Subcutaneous adipose tissue (tissue), 4 donors: Measurements from ENCODE around the gene CDK15. TPM values are rescaled to one million over a fixed set of nuclear protein-coding genes. Genes with fewer than 3 reads are reported as not detected.

ENCODE experiments used
- total RNA-seq, 4 donors: library from RNA; depleted of rRNA; stranded (reverse); fragments of >200 nt; gene quantifications; one replicate each; pipeline ENCODE4 v1.1.0, GENCODE V29; 2016
- TF ChIP-seq, protein P1 (sequence below): fragments of 450-650 bp; IDR thresholded peaks from one replicate; pipeline ENCODE4 v1.5.1; 2016; ENCODE audit warnings: low read depth, mild to moderate bottlenecking, control low read depth, antibody characterized with exemption, moderate library complexity

The CDK15 gene
- total RNA-seq, 4 donors from 2014 or later = 0.57 to 6.5 (median 3.8) TPM

DNA sequence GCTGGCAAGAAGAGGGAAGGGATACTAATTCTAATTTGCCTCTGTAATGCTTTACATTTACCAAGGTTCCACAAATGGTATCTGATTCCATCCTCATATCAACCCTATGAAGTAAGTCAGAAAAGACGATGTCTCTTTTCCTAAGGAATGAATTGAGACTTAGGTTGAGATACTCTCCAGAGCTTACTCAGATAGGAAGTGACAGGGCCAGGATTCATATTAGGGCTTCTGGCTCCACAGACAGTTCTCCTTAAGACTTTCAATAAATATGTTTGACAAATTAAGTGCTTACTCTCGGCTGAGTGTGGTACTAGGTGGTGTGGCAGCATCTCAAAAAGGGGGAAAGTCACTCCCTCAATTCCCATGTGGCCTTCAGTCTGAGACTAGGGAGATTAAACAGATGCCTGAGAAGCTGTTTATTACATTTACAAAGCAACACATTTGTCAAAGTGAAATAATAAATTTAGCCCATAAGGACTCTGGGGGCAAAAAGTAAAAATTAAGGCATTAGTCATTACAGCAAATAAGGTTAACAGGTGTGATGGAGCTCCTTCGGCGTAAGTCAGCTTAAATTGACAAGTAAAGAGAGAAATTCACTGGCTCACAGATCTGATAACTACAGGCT, 14.2 kb downstream of the CDK15 start:
- TF ChIP-seq, protein P1, sequence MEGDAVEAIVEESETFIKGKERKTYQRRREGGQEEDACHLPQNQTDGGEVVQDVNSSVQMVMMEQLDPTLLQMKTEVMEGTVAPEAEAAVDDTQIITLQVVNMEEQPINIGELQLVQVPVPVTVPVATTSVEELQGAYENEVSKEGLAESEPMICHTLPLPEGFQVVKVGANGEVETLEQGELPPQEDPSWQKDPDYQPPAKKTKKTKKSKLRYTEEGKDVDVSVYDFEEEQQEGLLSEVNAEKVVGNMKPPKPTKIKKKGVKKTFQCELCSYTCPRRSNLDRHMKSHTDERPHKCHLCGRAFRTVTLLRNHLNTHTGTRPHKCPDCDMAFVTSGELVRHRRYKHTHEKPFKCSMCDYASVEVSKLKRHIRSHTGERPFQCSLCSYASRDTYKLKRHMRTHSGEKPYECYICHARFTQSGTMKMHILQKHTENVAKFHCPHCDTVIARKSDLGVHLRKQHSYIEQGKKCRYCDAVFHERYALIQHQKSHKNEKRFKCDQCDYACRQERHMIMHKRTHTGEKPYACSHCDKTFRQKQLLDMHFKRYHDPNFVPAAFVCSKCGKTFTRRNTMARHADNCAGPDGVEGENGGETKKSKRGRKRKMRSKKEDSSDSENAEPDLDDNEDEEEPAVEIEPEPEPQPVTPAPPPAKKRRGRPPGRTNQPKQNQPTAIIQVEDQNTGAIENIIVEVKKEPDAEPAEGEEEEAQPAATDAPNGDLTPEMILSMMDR = no peak

DNA sequence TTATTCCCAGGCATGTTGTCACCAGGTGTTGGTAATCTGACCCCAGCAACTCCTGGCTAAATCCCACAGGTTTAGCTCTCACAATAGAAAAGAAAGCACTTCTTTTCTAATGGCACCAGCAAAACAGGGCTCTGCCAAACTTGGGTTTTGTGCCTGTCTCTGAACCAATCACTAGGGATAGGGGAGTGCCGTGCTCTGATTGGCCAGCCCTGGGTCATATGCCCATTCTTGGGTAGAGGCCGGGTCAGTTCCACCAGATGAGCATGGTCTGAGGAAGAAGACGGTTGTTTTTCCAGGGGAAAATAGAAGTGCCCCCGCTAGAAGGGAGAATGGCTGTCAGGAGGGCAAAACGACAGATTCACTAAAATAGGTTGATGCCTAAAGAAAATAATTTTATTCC, 14.7 kb downstream of the CDK15 start:
- TF ChIP-seq, protein P1 = no peak

DNA sequence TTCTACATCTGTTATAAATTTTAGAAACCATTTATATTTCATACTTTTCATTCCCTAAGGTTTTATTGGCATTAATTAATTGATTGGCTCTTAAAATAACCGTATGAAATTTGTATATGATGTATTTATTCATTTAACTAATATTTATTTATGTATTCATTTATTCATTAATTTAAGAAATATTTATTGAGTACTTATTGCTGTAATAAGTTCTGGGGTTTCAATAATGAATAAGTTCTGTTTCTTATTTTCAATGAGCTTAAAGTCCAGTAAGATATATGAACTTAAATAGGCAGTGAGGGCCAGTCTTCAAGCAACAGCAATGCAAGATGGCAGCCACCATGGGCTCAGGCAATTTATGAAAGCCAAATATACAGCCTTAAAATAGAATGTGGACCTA, 17.9 kb downstream of the CDK15 start:
- TF ChIP-seq, protein P1 = no peak

DNA sequence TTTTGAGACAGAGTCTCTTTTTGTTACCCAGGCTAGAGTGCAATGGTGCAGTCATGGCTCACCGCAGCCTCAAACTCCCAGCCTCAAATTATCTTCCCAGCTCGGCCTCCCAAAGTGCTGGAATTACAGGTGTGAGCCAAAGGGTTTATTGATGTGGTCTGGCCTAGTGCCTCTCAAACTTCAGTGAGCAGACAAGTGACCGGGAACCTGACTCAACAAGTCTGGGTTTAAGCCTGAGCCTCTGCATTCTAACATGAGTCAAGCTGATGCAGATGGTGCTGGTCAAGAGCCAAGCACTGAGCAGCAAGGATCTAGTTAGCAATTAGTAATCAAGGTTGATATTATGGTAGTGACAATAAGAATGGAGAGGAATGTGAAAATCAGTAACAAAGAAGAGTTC, 21.3 kb downstream of the CDK15 start:
- TF ChIP-seq, protein P1 = no peak

DNA sequence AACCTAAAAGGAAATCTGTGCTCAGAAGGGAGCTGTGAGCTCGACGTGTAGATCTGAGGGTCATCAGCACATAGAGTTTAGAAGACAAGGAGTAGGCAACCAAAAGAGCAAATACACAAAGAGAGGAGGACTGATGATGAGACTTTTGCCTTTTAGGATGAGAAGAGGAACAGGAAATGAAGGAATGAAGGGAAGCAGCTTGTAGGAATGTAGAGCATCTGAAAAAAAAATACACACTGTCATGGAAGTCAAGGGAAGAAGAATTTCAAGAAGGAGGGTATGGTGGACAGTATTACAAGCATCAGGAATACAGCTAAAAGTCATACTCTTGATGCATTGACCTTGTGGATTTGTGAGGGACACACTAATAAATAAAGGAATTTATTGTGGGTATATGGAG, 21.9 kb downstream of the CDK15 start:
- TF ChIP-seq, protein P1 = no peak

DNA sequence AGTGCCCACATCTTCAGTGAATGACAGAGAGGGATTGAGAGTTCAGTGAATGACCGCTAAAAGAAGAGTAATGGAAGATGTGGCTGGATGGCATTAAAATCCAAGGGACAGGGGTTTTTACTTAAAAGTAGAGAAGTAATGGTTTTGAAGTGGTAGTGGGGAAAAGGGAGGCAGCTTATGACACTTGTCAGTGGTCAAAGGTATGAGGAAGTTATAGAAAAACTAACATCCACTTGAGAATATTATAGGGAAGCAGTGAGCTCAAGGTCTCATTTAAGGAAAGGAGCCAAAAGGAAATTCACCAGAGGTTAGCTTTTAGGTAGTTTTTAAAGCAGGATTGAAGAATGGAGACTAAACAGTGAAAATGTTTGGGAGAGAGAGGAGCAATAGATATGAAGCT, 24.3 kb downstream of the CDK15 start:
- TF ChIP-seq, protein P1 = no peak

DNA sequence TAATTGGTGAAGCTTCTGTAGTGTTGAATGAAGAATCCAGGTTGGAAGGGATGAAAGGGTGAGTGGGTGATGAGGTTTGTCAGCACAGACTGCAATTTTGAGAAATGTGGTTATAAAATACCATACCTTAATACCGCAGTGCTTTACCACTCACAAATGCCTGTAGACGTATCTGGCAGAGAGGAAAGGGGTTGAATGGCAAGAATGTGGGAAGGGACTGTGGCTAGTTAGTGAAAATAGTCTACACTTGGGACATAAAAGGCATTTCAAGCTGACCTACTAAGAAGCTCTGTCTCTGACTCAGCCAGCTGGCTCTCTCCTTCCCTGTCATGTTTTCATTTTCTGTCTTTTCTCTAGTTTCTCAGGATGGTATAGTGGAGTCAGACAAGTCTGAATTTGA, 25.1 kb downstream of the CDK15 start:
- TF ChIP-seq, protein P1 = no peak
